GM20431 (cell line): ENCODE measurements around the gene DOCK7.

ENCODE experiments used
- in situ Hi-C: fragments of 300-500 bp; cut with MseI, MboI; formaldehyde crosslinking; loops from one replicate; pipeline ENCODE4 v1.15.0; 2020; ENCODE audit warnings: low sequenced_read_pairs; ENCODE audit not compliant: unreplicated experiment

Gene DOCK7

GRCh38 chr1:62487956-62488355, 200.2 kb downstream of the DOCK7 start:
- in situ Hi-C loops = no loop called here

GRCh38 chr1:62484824-62485468, 203.2 kb downstream of the DOCK7 start:
- in situ Hi-C loops = no loop called here

- in situ Hi-C loops = no loop called here
Measured at GRCh38 chr1:62481681-62482080, 206.5 kb downstream of the DOCK7 start.

GRCh38 chr1:62476525-62477219, 211.5 kb downstream of the DOCK7 start:
- in situ Hi-C loops = no loop called here

GRCh38 chr1:62467092-62467491, 221.1 kb downstream of the DOCK7 start:
- in situ Hi-C loops = no loop called here

- in situ Hi-C loops = no loop called here
Measured at GRCh38 chr1:62462370-62462769, 225.8 kb downstream of the DOCK7 start.

GRCh38 chr1:62457955-62458354, 230.2 kb downstream of the DOCK7 start:
- in situ Hi-C loops = no loop called here

- in situ Hi-C loops = no loop called here
Measured at GRCh38 chr1:62452951-62453350, 235.2 kb downstream of the DOCK7 start.

GRCh38 chr1:62450301-62450700, 237.9 kb downstream of the DOCK7 start:
- in situ Hi-C loops = no loop called here

- in situ Hi-C loops = no loop called here
Measured at GRCh38 chr1:62448221-62448933, 239.8 kb downstream of the DOCK7 start.

GRCh38 chr1:62444701-62445100, 243.5 kb downstream of the DOCK7 start:
- in situ Hi-C loops = no loop called here

- in situ Hi-C loops = no loop called here
Measured at GRCh38 chr1:62439652-62440371, 248.4 kb downstream of the DOCK7 start.

- in situ Hi-C loops = no loop called here
Measured at GRCh38 chr1:62438163-62438562, 250.0 kb downstream of the DOCK7 start.

GRCh38 chr1:62437273-62437940, 250.8 kb downstream of the DOCK7 start:
- in situ Hi-C loops = no loop called here

GRCh38 chr1:62436466-62437272, 251.5 kb downstream of the DOCK7 start, which contains the start of gene USP1:
USP1 (plus strand) TSS chr1:62437049; CDS start chr1:62439868, 2,819 bp downstream.
- in situ Hi-C loops = no loop called here

- in situ Hi-C loops = no loop called here
Measured at GRCh38 chr1:62436039-62436465, 252.1 kb downstream of the DOCK7 start.

GRCh38 chr1:62435231-62436038, 252.8 kb downstream of the DOCK7 start:
- in situ Hi-C loops = no loop called here

- in situ Hi-C loops = no loop called here
Measured at GRCh38 chr1:62434618-62435001, 253.6 kb downstream of the DOCK7 start.
